Fibroblast of lung (primary cell): ENCODE data around the gene DDI2. TPM values are rescaled to one million over a fixed set of nuclear protein-coding genes. Genes with fewer than 3 reads are reported as not detected.

Experiments used
- DNase-seq, 2 donors: peaks; one replicate each; pipeline versions ENCODE4 v3.0.0 to v3.0.0-alpha.2; 2010; ENCODE audit warnings: low read depth in 2 of 2
- H2AFZ ChIP-seq: 2 replicates; pipeline ENCODE4 v1.5.1; 2012; ENCODE audit warnings: low read length, control low read depth, inconsistent platforms
- H3K27ac ChIP-seq: 2 replicates; pipeline ENCODE4 v1.5.1; 2011; ENCODE audit warnings: low read length, control low read depth; ENCODE audit not compliant: insufficient read depth
- H3K27me3 ChIP-seq: 2 replicates; pipeline ENCODE4 v1.5.1; 2011; ENCODE audit warnings: mild to moderate bottlenecking, low read length; ENCODE audit not compliant: control insufficient read depth, insufficient read depth
- H3K36me3 ChIP-seq: 2 replicates; pipeline ENCODE4 v1.5.1; 2011; ENCODE audit warnings: low read length; ENCODE audit not compliant: control insufficient read depth, insufficient read depth
- H3K4me1 ChIP-seq: 2 replicates; pipeline ENCODE4 v1.5.1; 2011; ENCODE audit warnings: low read length; ENCODE audit not compliant: control insufficient read depth, insufficient read depth; ENCODE audit errors: extremely low read depth
- H3K4me2 ChIP-seq: 2 replicates; pipeline ENCODE4 v1.5.1; 2011; ENCODE audit warnings: low read length, control low read depth; ENCODE audit not compliant: insufficient read depth; ENCODE audit errors: extremely low read depth
- H3K4me3 ChIP-seq, 4 experiments: fragments of 200-600 bp in 1 of 4; sonication (generic) in 1 of 4; replicated peaks in 1 of 4; 2 replicates each; pipeline ENCODE4 v1.5.1; 2011 to 2016; ENCODE audit warnings: low read length in 4 of 4, low read depth in 3 of 4, mild to moderate bottlenecking in 3 of 4, control low read depth in 2 of 4, inconsistent platforms in 1 of 4, mixed read lengths in 1 of 4; ENCODE audit not compliant: insufficient read depth in 1 of 4; ENCODE audit errors: control extremely low read depth in 1 of 4
- H3K79me2 ChIP-seq: 2 replicates; pipeline ENCODE4 v1.5.1; 2012; ENCODE audit warnings: mild to moderate bottlenecking, low read length, inconsistent platforms; ENCODE audit not compliant: control insufficient read depth, insufficient read depth
- H3K9ac ChIP-seq: 2 replicates; pipeline ENCODE4 v1.5.1; 2011; ENCODE audit warnings: mild to moderate bottlenecking, low read length, control low read depth; ENCODE audit not compliant: insufficient read depth
- H3K9me3 ChIP-seq: 2 replicates; pipeline ENCODE4 v1.5.1; 2012; ENCODE audit warnings: low read depth, low read length; ENCODE audit not compliant: control insufficient read depth, insufficient read depth
- H4K20me1 ChIP-seq: 2 replicates; pipeline ENCODE4 v1.5.1; 2011; ENCODE audit warnings: low read length; ENCODE audit not compliant: control insufficient read depth, insufficient read depth; ENCODE audit errors: extremely low read depth
- EZH2 ChIP-seq: IDR thresholded peaks from 2 replicates; pipeline ENCODE4 v1.5.1; 2012; ENCODE audit warnings: low read length, control low read depth, mild to moderate bottlenecking; ENCODE audit errors: missing control alignments
- polyA plus RNA-seq, 2 donors: library from polyadenylated mRNA; depleted of rRNA in 1 of 2; stranded (reverse) in 1 of 2; unstranded in 1 of 2; fragments of >200 nt; gene quantifications; 2 replicates each; pipeline ENCODE4 v1.2.1, GENCODE V29; 2011 to 2012; ENCODE audit warnings: missing spikeins in 1 of 2
- total RNA-seq: library from RNA; depleted of rRNA; stranded (reverse); fragments of >200 nt; gene quantifications from 2 replicates; pipeline ENCODE4 v1.2.1, GENCODE V29; 2014
- TF ChIP-seq, protein P1 (sequence below), 2 donors: IDR thresholded peaks in 1 of 2; conservative IDR thresholded peaks in 1 of 2; 1 replicate in 1 of 2; 2 replicates in 1 of 2; pipeline ENCODE4 v1.5.1; 2011 to 2012; ENCODE audit warnings: low read length in 2 of 2, control low read depth in 1 of 2, inconsistent platforms in 1 of 2, low read depth in 1 of 2, mild to moderate bottlenecking in 1 of 2

DDI2 gene
- total and polyA plus RNA-seq, 2 donors (not counting 1 experiment from before 2014, with no cell fraction given), result 9.3 to 11.7 TPM

DNA sequence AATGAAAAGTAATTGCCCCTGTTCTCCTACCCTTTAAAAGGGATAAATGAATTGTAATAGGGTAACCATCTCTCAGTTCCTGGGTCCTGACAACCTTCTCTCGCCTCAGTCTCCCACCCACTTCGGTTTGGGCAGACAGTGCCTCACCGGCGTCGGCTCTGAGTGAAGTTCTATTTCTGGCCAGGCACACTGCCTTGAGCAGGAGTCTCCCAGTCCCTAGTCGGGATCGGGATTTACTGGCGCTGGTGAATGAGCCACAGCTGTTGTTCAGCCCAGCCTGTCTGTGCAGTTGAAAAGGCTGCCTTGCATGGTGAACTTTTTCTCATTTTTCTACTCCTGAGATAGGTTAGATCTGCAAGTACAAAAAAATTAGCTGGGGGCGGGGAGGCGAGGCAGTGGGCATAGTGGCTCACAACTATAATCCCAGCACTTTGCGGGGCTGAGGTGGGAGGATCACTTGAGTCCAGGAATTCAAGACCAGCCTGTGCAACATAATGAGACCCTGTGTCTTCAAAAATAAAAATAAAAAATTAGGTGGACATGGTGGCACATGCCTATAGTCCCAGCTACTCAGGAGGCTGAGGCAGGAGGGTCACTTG is 74.3 kb downstream of the DDI2 start:
- no peak overlapping the region for H3K9ac ChIP-seq
- TF ChIP-seq EZH2, result no peak
- TF ChIP-seq, protein P1, sequence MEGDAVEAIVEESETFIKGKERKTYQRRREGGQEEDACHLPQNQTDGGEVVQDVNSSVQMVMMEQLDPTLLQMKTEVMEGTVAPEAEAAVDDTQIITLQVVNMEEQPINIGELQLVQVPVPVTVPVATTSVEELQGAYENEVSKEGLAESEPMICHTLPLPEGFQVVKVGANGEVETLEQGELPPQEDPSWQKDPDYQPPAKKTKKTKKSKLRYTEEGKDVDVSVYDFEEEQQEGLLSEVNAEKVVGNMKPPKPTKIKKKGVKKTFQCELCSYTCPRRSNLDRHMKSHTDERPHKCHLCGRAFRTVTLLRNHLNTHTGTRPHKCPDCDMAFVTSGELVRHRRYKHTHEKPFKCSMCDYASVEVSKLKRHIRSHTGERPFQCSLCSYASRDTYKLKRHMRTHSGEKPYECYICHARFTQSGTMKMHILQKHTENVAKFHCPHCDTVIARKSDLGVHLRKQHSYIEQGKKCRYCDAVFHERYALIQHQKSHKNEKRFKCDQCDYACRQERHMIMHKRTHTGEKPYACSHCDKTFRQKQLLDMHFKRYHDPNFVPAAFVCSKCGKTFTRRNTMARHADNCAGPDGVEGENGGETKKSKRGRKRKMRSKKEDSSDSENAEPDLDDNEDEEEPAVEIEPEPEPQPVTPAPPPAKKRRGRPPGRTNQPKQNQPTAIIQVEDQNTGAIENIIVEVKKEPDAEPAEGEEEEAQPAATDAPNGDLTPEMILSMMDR (conservative IDR thresholded peaks at IDR 0.05 in 1 of 2, IDR thresholded peaks at IDR 0.05 in 1 of 2; ENCODE audit: low read depth in 1 of 2, low read length in 2 of 2), result no peak
- H2AFZ ChIP-seq, result no peak overlapping the region
- DNase-seq, result peak in 1 of 2 donors; percentile 68
- peaks cover 4% of the 10 kb centered on the region for H3K4me1 ChIP-seq
- H3K27ac ChIP-seq, result no peak overlapping the region
- H3K36me3 ChIP-seq, result peaks cover 4% of the 10 kb centered on the region
- peaks cover 74% of the 10 kb centered on the region for H3K79me2 ChIP-seq
- no peak overlapping the region for H3K4me3 ChIP-seq
- H3K27me3 ChIP-seq, result no peaks in the 10 kb centered on the region
- H3K9me3 ChIP-seq, result no peaks in the 10 kb centered on the region
- H3K4me2 ChIP-seq, result peak overlapping the region; percentile 29
- no peaks in the 10 kb centered on the region for H4K20me1 ChIP-seq

GRCh38 chr1:15692121-15692682 is 74.9 kb downstream of the DDI2 start:
- H4K20me1 ChIP-seq, result no peaks in the 10 kb centered on the region
- no peak overlapping the region for H3K4me2 ChIP-seq
- no peak overlapping the region for H3K4me3 ChIP-seq
- H3K79me2 ChIP-seq, result peaks cover 72% of the 10 kb centered on the region
- no peak overlapping the region for H3K9ac ChIP-seq
- H3K36me3 ChIP-seq, result peaks cover 5% of the 10 kb centered on the region
- no peaks in the 10 kb centered on the region for H3K9me3 ChIP-seq
- no peak overlapping the region for H2AFZ ChIP-seq
- no peaks in the 10 kb centered on the region for H3K27me3 ChIP-seq
- no peak for TF ChIP-seq EZH2
- TF ChIP-seq, protein P1 (conservative IDR thresholded peaks at IDR 0.05 in 1 of 2, IDR thresholded peaks at IDR 0.05 in 1 of 2; ENCODE audit: low read depth in 1 of 2, low read length in 2 of 2), result no peak
- DNase-seq, result no peak
- peaks cover 4% of the 10 kb centered on the region for H3K4me1 ChIP-seq
- H3K27ac ChIP-seq, result no peak overlapping the region

DNA sequence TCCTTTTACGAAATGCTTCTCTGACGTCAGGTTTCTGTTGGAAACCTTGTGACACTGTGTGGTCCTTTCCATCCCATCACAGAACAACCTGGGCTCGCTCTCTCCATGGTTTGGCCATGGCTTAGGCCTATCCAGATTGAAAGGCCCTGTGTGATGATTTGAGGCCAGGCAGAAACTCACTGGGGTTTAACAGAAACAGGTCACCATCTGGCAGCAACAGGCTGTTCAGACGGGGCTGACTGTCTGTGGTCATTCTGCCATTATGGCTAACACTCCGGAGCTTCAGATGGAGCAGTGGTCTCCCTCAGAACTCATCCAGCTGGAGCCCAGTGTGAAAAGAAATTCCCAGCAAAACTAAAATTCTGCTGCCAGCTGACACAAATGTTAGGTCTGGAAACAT is 76.1 kb downstream of the DDI2 start:
- no peaks in the 10 kb centered on the region for H3K9me3 ChIP-seq
- no peaks in the 10 kb centered on the region for H4K20me1 ChIP-seq

More for the DNA sequence above, 76.1 kb downstream of the DDI2 start:
- Histone ChIP-seq H3K4me2 (no peak overlapping the region), H3K36me3 (peaks cover 5% of the 10 kb centered on the region), H3K4me1 (peaks cover 4% of the 10 kb centered on the region), H3K79me2 (peaks cover 67% of the 10 kb centered on the region), H3K27ac (no peak overlapping the region), H3K27me3 (no peaks in the 10 kb centered on the region), H3K9ac (no peak overlapping the region), H3K4me3 (no peak overlapping the region), H2AFZ (no peak overlapping the region)
- no peak for TF ChIP-seq EZH2
- TF ChIP-seq, protein P1 (conservative IDR thresholded peaks at IDR 0.05 in 1 of 2, IDR thresholded peaks at IDR 0.05 in 1 of 2; ENCODE audit: low read depth in 1 of 2, low read length in 2 of 2), result no peak
- no peak for DNase-seq
